Keratinocyte (primary cell): ENCODE results near the gene LACC1. TPM values are rescaled to one million over a fixed set of nuclear protein-coding genes. Genes with fewer than 3 reads are reported as not detected.

Experiments
- DNase-seq: peaks from one replicate; pipeline ENCODE4 v3.0.0-alpha.2; 2011; ENCODE audit warnings: low read depth, missing footprints, low spot score
- FAIRE-seq: peaks from 2 replicates; lab custom pipeline; 2011; peaks lifted over from hg19 to GRCh38; lab: Jason Lieb, UNC
- H2AFZ ChIP-seq: 2 replicates; pipeline ENCODE4 v1.6.0; 2012; ENCODE audit warnings: low read length, control low read depth, inconsistent platforms; ENCODE audit not compliant: control insufficient read depth
- H3K27ac ChIP-seq: 2 replicates; pipeline ENCODE4 v1.5.1; 2011; ENCODE audit warnings: low read length; ENCODE audit not compliant: control insufficient read depth, insufficient read depth
- H3K27me3 ChIP-seq: 3 replicates; pipeline ENCODE4 v1.6.0; 2011; ENCODE audit warnings: low read length; ENCODE audit not compliant: control insufficient read depth, insufficient read depth; ENCODE audit errors: extremely low read depth
- H3K36me3 ChIP-seq, 2 experiments: 2 replicates in 1 of 2; 3 replicates in 1 of 2; pipeline ENCODE4 v1.5.1; 2011; ENCODE audit warnings: low read length in 2 of 2, mild to moderate bottlenecking in 1 of 2; ENCODE audit not compliant: control insufficient read depth in 2 of 2, insufficient read depth in 2 of 2; ENCODE audit errors: extremely low read depth in 1 of 2
- H3K4me1 ChIP-seq: 3 replicates; pipeline ENCODE4 v1.5.1; 2011; ENCODE audit warnings: low read length; ENCODE audit not compliant: control insufficient read depth, insufficient read depth; ENCODE audit errors: extremely low read depth
- H3K4me2 ChIP-seq: 3 replicates; pipeline ENCODE4 v1.6.0; 2011; ENCODE audit warnings: low read depth, low read length; ENCODE audit not compliant: control insufficient read depth, insufficient read depth; ENCODE audit errors: extremely low read depth
- H3K4me3 ChIP-seq, 3 experiments: fragments of 200-600 bp in 1 of 3; sonication (generic) in 1 of 3; 2 replicates in 2 of 3; 3 replicates in 1 of 3; pipeline ENCODE4 v1.5.1; 2011 to 2016; ENCODE audit warnings: low read length in 3 of 3, mild to moderate bottlenecking in 3 of 3, control low read depth in 2 of 3, inconsistent platforms in 1 of 3, low read depth in 1 of 3, mixed read lengths in 1 of 3, mixed run types in 1 of 3, moderate library complexity in 1 of 3; ENCODE audit not compliant: control insufficient read depth in 2 of 3, insufficient read depth in 2 of 3; ENCODE audit errors: extremely low read depth in 1 of 3
- H3K79me2 ChIP-seq: 2 replicates; pipeline ENCODE4 v1.6.0; 2012; ENCODE audit warnings: low read length; ENCODE audit not compliant: control insufficient read depth, insufficient read depth
- H3K9ac ChIP-seq: 3 replicates; pipeline ENCODE4 v1.6.0; 2011; ENCODE audit warnings: low read length; ENCODE audit not compliant: control insufficient read depth, insufficient read depth; ENCODE audit errors: extremely low read depth
- H3K9me1 ChIP-seq: 3 replicates; pipeline ENCODE4 v1.6.0; 2011; ENCODE audit warnings: low read length; ENCODE audit not compliant: control insufficient read depth, insufficient read depth; ENCODE audit errors: extremely low read depth
- H3K9me3 ChIP-seq: 2 replicates; pipeline ENCODE4 v1.5.1; 2012; ENCODE audit warnings: low read depth, low read length; ENCODE audit not compliant: control insufficient read depth
- H4K20me1 ChIP-seq: 3 replicates; pipeline ENCODE4 v1.6.0; 2011; ENCODE audit warnings: low read length; ENCODE audit not compliant: control insufficient read depth, insufficient read depth; ENCODE audit errors: extremely low read depth
- CTCF ChIP-seq, 3 experiments: IDR thresholded peaks in 1 of 3; conservative IDR thresholded peaks in 1 of 3; optimal IDR thresholded peaks in 1 of 3; 2 replicates in 2 of 3; 3 replicates in 1 of 3; pipeline versions ENCODE3 to v1.5.1; 2011; ENCODE audit warnings: low read length in 3 of 3, mild to moderate bottlenecking in 3 of 3, moderate library complexity in 2 of 3, control low read depth in 1 of 3, inconsistent platforms in 1 of 3; ENCODE audit not compliant: insufficient read depth in 2 of 3; ENCODE audit errors: extremely low read depth in 1 of 3
- EZH2 ChIP-seq: IDR thresholded peaks from one replicate; pipeline ENCODE4 v1.6.1; 2012; ENCODE audit warnings: inconsistent platforms, mild to moderate bottlenecking, low read length, moderate library complexity
- dilution Hi-C: fragments of 300-500 bp; cut with MboI; formaldehyde crosslinking; loops from one replicate; pipeline ENCODE4 v1.7.0; 2020; ENCODE audit warnings: low sequenced_read_pairs; ENCODE audit not compliant: extremely low pct_ligation_motif_present
- polyA plus RNA-seq, 5 experiments: library from polyadenylated mRNA; depleted of rRNA in 3 of 5; stranded (reverse) in 3 of 5; stranded (forward) in 1 of 5; unstranded in 1 of 5; fragments of >200 nt; gene quantifications; 1 replicate in 1 of 5; 2 replicates in 3 of 5; 3 replicates in 1 of 5; pipeline versions ENCODE4 v1.2.1 to v1.2.3, GENCODE V29; 2011 to 2012; ENCODE audit warnings: missing spikeins in 2 of 5, low read depth in 1 of 5, low replicate concordance in 1 of 5

LACC1 gene
- polyA plus RNA-seq, 1 donor (not counting 4 experiments of a cell fraction or from before 2014, with no cell fraction given) = 6.5 TPM

GRCh38 chr13:43874504-43875092, 5.1 kb upstream of the LACC1 start:
- no peak overlapping the region for H3K4me2 ChIP-seq
- dilution Hi-C loops = no loop called here
- H3K27me3 ChIP-seq = no peaks in the 10 kb centered on the region
- FAIRE-seq (no peak), DNase-seq (no peak)
- no peak overlapping the region for H3K27ac ChIP-seq
- H4K20me1 ChIP-seq = no peaks in the 10 kb centered on the region
- H3K4me3 ChIP-seq = no peak overlapping the region
- no peak overlapping the region for H3K9ac ChIP-seq
- H3K4me1 ChIP-seq = peaks cover 18% of the 10 kb centered on the region
- TF ChIP-seq EZH2 = no peak
- TF ChIP-seq CTCF (optimal IDR thresholded peaks at IDR 0.05 in 1 of 3, IDR thresholded peaks at IDR 0.05 in 1 of 3, conservative IDR thresholded peaks at IDR 0.05 in 1 of 3; ENCODE audit: extremely low read depth in 1 of 3, insufficient read depth in 2 of 3, low read length in 3 of 3) = peak in 1 of 3 experiments; percentile 14
- no peaks in the 10 kb centered on the region for H3K9me1 ChIP-seq
- no peaks in the 10 kb centered on the region for H3K9me3 ChIP-seq
- H3K36me3 ChIP-seq = peaks cover 0 to 3% of the 10 kb centered on the region in 2 experiments
- H3K79me2 ChIP-seq = no peaks in the 10 kb centered on the region
- no peak overlapping the region for H2AFZ ChIP-seq

- peak; percentile 20 for FAIRE-seq
Measured at GRCh38 chr13:43876366-43876765, 3.3 kb upstream of the LACC1 start.

More at GRCh38 chr13:43876366-43876765, 3.3 kb upstream of the LACC1 start:
- no peak overlapping the region for H3K9ac ChIP-seq
- H3K4me2 ChIP-seq = no peak overlapping the region
- no peaks in the 10 kb centered on the region for H3K27me3 ChIP-seq
- peaks cover 0 to 3% of the 10 kb centered on the region in 2 experiments for H3K36me3 ChIP-seq
- dilution Hi-C loops = no loop called here
- H3K4me1 ChIP-seq = peaks cover 18% of the 10 kb centered on the region
- no peak for DNase-seq
- no peak overlapping the region for H3K27ac ChIP-seq
- TF ChIP-seq EZH2 = no peak
- TF ChIP-seq CTCF (optimal IDR thresholded peaks at IDR 0.05 in 1 of 3, IDR thresholded peaks at IDR 0.05 in 1 of 3, conservative IDR thresholded peaks at IDR 0.05 in 1 of 3; ENCODE audit: extremely low read depth in 1 of 3, insufficient read depth in 2 of 3, low read length in 3 of 3) = no peak
- H3K4me3 ChIP-seq = no peak overlapping the region
- no peaks in the 10 kb centered on the region for H4K20me1 ChIP-seq
- H3K9me1 ChIP-seq = no peaks in the 10 kb centered on the region
- no peaks in the 10 kb centered on the region for H3K79me2 ChIP-seq
- no peak overlapping the region for H2AFZ ChIP-seq
- no peaks in the 10 kb centered on the region for H3K9me3 ChIP-seq
